ENCODE results near the gene CDR2.

CDR2 gene

GRCh38 chr16:22337045-22337444 lies 37.4 kb downstream of the CDR2 start:
- H3K36me3 ChIP-seq (ENCODE audit: insufficient read depth, low read length), result peaks cover 42% of the 10 kb centered on the region

GRCh38 chr16:22336581-22336980 lies 37.8 kb downstream of the CDR2 start:
- TF ChIP-seq FOXP2 (optimal IDR thresholded peaks at IDR 0.05; ENCODE audit: control extremely low read depth, extremely low read length, insufficient read depth), result no peak
- no peak for TF ChIP-seq EZH2 (IDR thresholded peaks at IDR 0.05)
- no peak for TF ChIP-seq POLR2AphosphoS5 (IDR thresholded peaks at IDR 0.05; ENCODE audit: borderline replicate concordance, low read depth, low read length)
- peaks cover 47% of the 10 kb centered on the region for H3K36me3 ChIP-seq (ENCODE audit: insufficient read depth, low read length)
- peaks cover 11% of the 10 kb centered on the region for H3K9me3 ChIP-seq (ENCODE audit: low read depth, low read length)
- no peak overlapping the region for H3K27ac ChIP-seq
- H3K9ac ChIP-seq (ENCODE audit: insufficient read length), result no peak overlapping the region
- no peak overlapping the region for H3K4me3 ChIP-seq
- DNase-seq (ENCODE audit: low read depth, low spot score), result no peak

More at GRCh38 chr16:22337045-22337444, 37.4 kb downstream of the CDR2 start:
- TF ChIP-seq POLR2AphosphoS5 (IDR thresholded peaks at IDR 0.05; ENCODE audit: borderline replicate concordance, low read depth, low read length), result no peak
- no peak for TF ChIP-seq EZH2 (IDR thresholded peaks at IDR 0.05)
- no peak for TF ChIP-seq FOXP2 (optimal IDR thresholded peaks at IDR 0.05; ENCODE audit: control extremely low read depth, extremely low read length, insufficient read depth)
- H3K27ac ChIP-seq, result no peak overlapping the region
- H3K9ac ChIP-seq (ENCODE audit: insufficient read length), result no peak overlapping the region
- H3K9me3 ChIP-seq (ENCODE audit: low read depth, low read length), result peaks cover 11% of the 10 kb centered on the region
- no peak overlapping the region for H3K4me3 ChIP-seq
- DNase-seq (ENCODE audit: low read depth, low spot score), result no peak

- H3K27ac ChIP-seq, result no peak overlapping the region
- no peak overlapping the region for H3K9ac ChIP-seq (ENCODE audit: insufficient read length)
- DNase-seq (ENCODE audit: low read depth, low spot score), result no peak
- TF ChIP-seq POLR2AphosphoS5 (IDR thresholded peaks at IDR 0.05; ENCODE audit: borderline replicate concordance, low read depth, low read length) (no peak), EZH2 (IDR thresholded peaks at IDR 0.05) (no peak), FOXP2 (optimal IDR thresholded peaks at IDR 0.05; ENCODE audit: control extremely low read depth, extremely low read length, insufficient read depth) (no peak)
- H3K36me3 ChIP-seq (ENCODE audit: insufficient read depth, low read length), result peaks cover 53% of the 10 kb centered on the region
- peaks cover 11% of the 10 kb centered on the region for H3K9me3 ChIP-seq (ENCODE audit: low read depth, low read length)
- H3K4me3 ChIP-seq, result no peak overlapping the region
Observed at GRCh38 chr16:22335668-22336246, 38.7 kb downstream of the CDR2 start.

GRCh38 chr16:22333457-22333994 lies 40.9 kb downstream of the CDR2 start:
- TF ChIP-seq EZH2 (IDR thresholded peaks at IDR 0.05), result no peak
- no peak for TF ChIP-seq FOXP2 (optimal IDR thresholded peaks at IDR 0.05; ENCODE audit: control extremely low read depth, extremely low read length, insufficient read depth)
- no peak for TF ChIP-seq POLR2AphosphoS5 (IDR thresholded peaks at IDR 0.05; ENCODE audit: borderline replicate concordance, low read depth, low read length)
- H3K9ac ChIP-seq (ENCODE audit: insufficient read length), result no peak overlapping the region
- H3K36me3 ChIP-seq (ENCODE audit: insufficient read depth, low read length), result peaks cover 65% of the 10 kb centered on the region
- H3K4me3 ChIP-seq, result no peak overlapping the region
- no peak for DNase-seq (ENCODE audit: low read depth, low spot score)
- H3K9me3 ChIP-seq (ENCODE audit: low read depth, low read length), result peaks cover 11% of the 10 kb centered on the region
- H3K27ac ChIP-seq, result no peak overlapping the region

- no peak for DNase-seq (ENCODE audit: low read depth, low spot score)
- no peak overlapping the region for H3K4me3 ChIP-seq
- no peaks in the 10 kb centered on the region for H3K9me3 ChIP-seq (ENCODE audit: low read depth, low read length)
- TF ChIP-seq POLR2AphosphoS5 (IDR thresholded peaks at IDR 0.05; ENCODE audit: borderline replicate concordance, low read depth, low read length) (no peak), EZH2 (IDR thresholded peaks at IDR 0.05) (no peak), FOXP2 (optimal IDR thresholded peaks at IDR 0.05; ENCODE audit: control extremely low read depth, extremely low read length, insufficient read depth) (no peak)
- H3K9ac ChIP-seq (ENCODE audit: insufficient read length), result no peak overlapping the region
- H3K27ac ChIP-seq, result no peak overlapping the region
- H3K36me3 ChIP-seq (ENCODE audit: insufficient read depth, low read length), result peaks cover 79% of the 10 kb centered on the region
Observed at GRCh38 chr16:22330326-22330725, 44.1 kb downstream of the CDR2 start.

GRCh38 chr16:22329199-22329695 lies 45.2 kb downstream of the CDR2 start:
- Histone ChIP-seq H3K9ac (ENCODE audit: insufficient read length) (no peak overlapping the region), H3K36me3 (ENCODE audit: insufficient read depth, low read length) (peaks cover 78% of the 10 kb centered on the region), H3K4me3 (no peak overlapping the region), H3K27ac (no peak overlapping the region), H3K9me3 (ENCODE audit: low read depth, low read length) (no peaks in the 10 kb centered on the region)
- no peak for DNase-seq (ENCODE audit: low read depth, low spot score)
- TF ChIP-seq EZH2 (IDR thresholded peaks at IDR 0.05) (no peak), POLR2AphosphoS5 (IDR thresholded peaks at IDR 0.05; ENCODE audit: borderline replicate concordance, low read depth, low read length) (no peak), FOXP2 (optimal IDR thresholded peaks at IDR 0.05; ENCODE audit: control extremely low read depth, extremely low read length, insufficient read depth) (no peak)

- no peak overlapping the region for H3K27ac ChIP-seq
- no peak overlapping the region for H3K4me3 ChIP-seq
- no peak for DNase-seq (ENCODE audit: low read depth, low spot score)
- no peaks in the 10 kb centered on the region for H3K9me3 ChIP-seq (ENCODE audit: low read depth, low read length)
- TF ChIP-seq EZH2 (IDR thresholded peaks at IDR 0.05) (no peak), FOXP2 (optimal IDR thresholded peaks at IDR 0.05; ENCODE audit: control extremely low read depth, extremely low read length, insufficient read depth) (no peak), POLR2AphosphoS5 (IDR thresholded peaks at IDR 0.05; ENCODE audit: borderline replicate concordance, low read depth, low read length) (no peak)
- peaks cover 77% of the 10 kb centered on the region for H3K36me3 ChIP-seq (ENCODE audit: insufficient read depth, low read length)
- H3K9ac ChIP-seq (ENCODE audit: insufficient read length), result no peak overlapping the region
Observed at GRCh38 chr16:22328081-22328725, 46.2 kb downstream of the CDR2 start.

GRCh38 chr16:22327446-22327775 lies 47.0 kb downstream of the CDR2 start:
- Histone ChIP-seq H3K9ac (ENCODE audit: insufficient read length) (no peak overlapping the region), H3K36me3 (ENCODE audit: insufficient read depth, low read length) (peaks cover 77% of the 10 kb centered on the region)

More at GRCh38 chr16:22327446-22327775, 47.0 kb downstream of the CDR2 start:
- TF ChIP-seq POLR2AphosphoS5 (IDR thresholded peaks at IDR 0.05; ENCODE audit: borderline replicate concordance, low read depth, low read length), result no peak
- no peak for TF ChIP-seq FOXP2 (optimal IDR thresholded peaks at IDR 0.05; ENCODE audit: control extremely low read depth, extremely low read length, insufficient read depth)
- TF ChIP-seq EZH2 (IDR thresholded peaks at IDR 0.05), result no peak
- Histone ChIP-seq H3K4me3 (no peak overlapping the region), H3K9me3 (ENCODE audit: low read depth, low read length) (no peaks in the 10 kb centered on the region), H3K27ac (no peak overlapping the region)
- DNase-seq (ENCODE audit: low read depth, low spot score), result no peak

All from SK-N-MC (cell line).